ENCODE data around the gene MAPK8IP1.

- no peak for TF ChIP-seq CTCF (IDR thresholded peaks at IDR 0.05)
- TF ChIP-seq POLR2A (IDR thresholded peaks at IDR 0.05) = no peak
Measured at GRCh38 chr11:45919806-45920530, 34.5 kb downstream of the MAPK8IP1 start.

Data from sigmoid colon (tissue), 3 donors.